ENCODE data around the gene HOXD11.

The HOXD11 gene

DNA sequence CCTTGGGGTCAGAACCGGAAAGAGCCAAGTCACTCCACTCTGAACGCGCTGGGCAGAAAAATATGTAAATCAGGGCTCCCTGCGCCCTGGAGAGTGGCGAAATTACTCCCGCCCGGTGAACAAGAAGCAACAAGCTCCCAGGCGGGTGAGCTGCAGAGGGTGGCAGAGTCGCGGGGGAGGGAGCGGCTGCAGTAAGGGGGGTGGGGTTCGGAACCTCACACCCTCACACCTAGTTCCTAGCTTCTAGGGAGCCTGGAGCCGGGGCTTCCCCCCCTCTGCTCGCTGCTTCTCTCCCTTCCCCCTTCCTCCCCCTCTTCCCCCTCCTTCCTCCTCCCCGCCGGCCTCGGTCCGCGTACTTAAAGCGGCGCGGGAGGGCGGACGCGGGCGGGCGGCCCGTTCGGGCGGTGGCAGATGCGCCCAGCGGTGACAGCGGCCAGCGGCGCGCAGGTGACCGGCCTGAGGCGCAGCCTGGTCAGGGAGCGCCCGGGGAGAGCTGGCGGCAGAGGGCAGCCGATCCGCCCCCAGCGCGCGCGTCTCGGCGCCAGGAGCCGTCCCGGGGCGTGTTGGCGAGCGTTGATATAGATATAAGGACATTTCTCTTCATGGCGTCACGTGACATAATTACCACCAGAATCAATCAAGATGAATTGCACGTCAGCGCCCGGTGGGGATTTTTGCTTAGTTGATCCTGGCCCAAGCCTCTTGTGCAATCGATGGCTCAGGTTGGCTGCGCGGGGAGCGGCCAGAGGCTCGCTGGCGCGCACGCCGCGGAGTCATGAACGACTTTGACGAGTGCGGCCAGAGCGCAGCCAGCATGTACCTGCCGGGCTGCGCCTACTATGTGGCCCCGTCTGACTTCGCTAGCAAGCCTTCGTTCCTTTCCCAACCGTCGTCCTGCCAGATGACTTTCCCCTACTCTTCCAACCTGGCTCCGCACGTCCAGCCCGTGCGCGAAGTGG lies at the start of gene HOXD11:
TSS of gene HOXD11 (plus strand) at position 700 of the 959 bp plus-strand sequence. CDS start at position 776, 76 bp downstream.
- DNase-seq (ENCODE audit: low read depth in 2 of 2): no peak

DNA sequence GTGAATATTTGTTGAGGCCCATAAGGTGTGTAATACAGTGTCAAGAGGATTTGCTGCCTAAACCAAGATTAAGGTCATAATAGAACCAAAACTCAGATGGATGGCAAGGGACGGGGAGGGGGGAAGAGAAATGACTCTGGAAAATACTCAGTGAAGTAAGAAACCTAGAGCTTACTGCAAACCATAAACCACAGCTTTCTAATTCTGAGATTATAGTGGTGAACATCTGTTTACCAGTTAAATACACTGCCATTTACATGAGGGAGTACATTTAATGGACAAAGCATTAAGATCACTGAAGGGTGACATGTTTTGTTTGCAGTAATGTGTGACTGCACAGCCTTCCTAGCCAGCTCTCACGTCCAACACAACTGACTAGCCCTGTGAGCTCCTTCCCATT lies 43.1 kb upstream of the HOXD11 start:
- DNase-seq (ENCODE audit: low read depth in 2 of 2): no peak

GRCh38 chr2:176066645-176067588 lies 40.2 kb upstream of the HOXD11 start:
- no peak for DNase-seq (ENCODE audit: low read depth in 2 of 2)

GRCh38 chr2:176067589-176068418 lies 39.3 kb upstream of the HOXD11 start:
- no peak for DNase-seq (ENCODE audit: low read depth in 2 of 2)

DNA sequence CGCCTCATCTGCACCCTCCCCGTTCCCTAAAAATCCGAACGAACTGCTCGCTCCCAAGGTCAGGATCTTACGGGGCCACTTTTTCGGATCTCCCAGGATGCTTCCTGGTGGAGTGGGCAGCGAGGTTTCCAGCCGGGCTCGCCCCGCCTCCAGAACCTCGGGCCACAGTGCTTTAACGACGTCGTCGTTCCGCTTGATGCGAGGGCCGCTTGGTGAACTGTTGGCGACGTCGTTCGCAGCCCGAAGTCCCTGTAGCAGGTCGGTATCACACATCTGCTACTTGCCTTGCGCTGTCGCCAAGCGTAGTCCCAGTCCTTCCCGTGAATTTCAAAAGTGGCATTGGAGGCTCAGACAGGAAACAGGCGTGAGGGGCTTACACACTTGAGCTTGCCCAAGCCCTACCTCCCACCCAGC lies 38.7 kb upstream of the HOXD11 start:
- DNase-seq (ENCODE audit: low read depth in 2 of 2): no peak

- no peak for DNase-seq (ENCODE audit: low read depth in 2 of 2)
Observed at GRCh38 chr2:176071330-176072291, 35.5 kb upstream of the HOXD11 start.

DNA sequence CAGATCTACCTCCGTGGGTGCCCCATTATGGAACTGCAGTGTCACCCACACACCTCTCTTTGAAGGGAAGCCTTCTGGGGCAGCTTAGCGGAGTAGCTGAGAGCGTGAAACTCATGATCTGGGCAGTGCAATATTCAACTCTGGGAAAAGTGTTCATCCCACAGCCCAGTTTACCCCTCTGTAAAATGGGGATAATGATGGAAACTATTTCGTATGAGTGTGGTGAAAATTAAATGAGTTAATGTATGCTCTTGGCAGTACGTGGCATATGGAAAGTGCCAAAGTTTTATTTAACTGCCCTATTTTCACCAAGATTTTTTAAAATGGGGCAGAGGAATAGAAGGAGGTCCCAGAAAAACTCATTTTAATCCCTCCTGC lies 34.8 kb upstream of the HOXD11 start:
- DNase-seq (ENCODE audit: low read depth in 2 of 2): no peak

- no peak for DNase-seq (ENCODE audit: low read depth in 2 of 2)
Observed at GRCh38 chr2:176072951-176073904, 33.9 kb upstream of the HOXD11 start.

DNA sequence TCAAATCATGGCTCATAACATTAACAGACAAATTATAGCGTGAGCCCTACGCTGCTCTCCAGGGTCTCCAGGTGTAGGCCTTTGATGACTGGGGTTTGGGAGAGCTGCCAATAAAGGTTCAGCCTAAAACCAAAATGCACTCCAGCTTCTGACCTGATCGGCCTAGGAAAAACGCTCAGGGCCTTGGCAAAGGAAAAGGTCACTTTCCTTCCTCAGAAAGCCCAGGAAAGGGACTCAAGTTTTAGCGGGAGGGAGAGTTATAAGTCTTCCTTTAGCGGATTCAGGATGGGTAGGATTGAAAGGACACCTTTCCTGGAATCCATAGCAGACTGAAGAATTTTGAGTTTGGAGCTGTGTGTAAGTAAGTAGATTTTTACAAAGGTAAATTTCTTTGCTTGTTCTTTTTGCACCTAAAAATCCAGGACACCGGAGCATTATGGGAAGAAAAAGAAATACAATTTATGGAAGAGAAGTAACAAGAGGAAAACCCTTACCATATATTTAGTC lies 32.1 kb upstream of the HOXD11 start:
- no peak for DNase-seq (ENCODE audit: low read depth in 2 of 2)

DNA sequence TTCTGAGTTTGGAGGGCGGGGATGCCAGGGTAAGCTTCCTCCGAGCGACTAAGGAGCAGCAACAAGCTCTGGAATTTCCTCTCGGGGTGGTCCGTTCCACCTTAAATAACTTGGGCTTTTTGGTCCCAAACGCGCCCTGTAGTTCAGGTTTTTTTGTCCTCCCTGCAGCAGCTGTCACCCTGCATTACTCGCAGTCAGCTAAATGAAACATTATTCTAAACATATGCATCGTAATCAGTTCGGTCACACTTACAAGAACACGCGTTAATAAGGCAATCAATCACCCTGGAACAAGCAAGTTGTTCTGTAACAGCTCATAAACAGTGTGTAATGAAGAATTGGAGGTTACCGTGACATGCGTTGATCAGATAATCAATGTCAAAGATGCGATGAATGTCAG lies 31.6 kb upstream of the HOXD11 start:
- DNase-seq (ENCODE audit: low read depth in 2 of 2): no peak

GRCh38 chr2:176076063-176076462 lies 31.0 kb upstream of the HOXD11 start:
- no peak for DNase-seq (ENCODE audit: low read depth in 2 of 2)

GRCh38 chr2:176076796-176077195 lies 30.3 kb upstream of the HOXD11 start:
- DNase-seq (ENCODE audit: low read depth in 2 of 2): no peak

GRCh38 chr2:176078541-176079284 lies 28.4 kb upstream of the HOXD11 start:
- DNase-seq (ENCODE audit: low read depth in 2 of 2): no peak

DNA sequence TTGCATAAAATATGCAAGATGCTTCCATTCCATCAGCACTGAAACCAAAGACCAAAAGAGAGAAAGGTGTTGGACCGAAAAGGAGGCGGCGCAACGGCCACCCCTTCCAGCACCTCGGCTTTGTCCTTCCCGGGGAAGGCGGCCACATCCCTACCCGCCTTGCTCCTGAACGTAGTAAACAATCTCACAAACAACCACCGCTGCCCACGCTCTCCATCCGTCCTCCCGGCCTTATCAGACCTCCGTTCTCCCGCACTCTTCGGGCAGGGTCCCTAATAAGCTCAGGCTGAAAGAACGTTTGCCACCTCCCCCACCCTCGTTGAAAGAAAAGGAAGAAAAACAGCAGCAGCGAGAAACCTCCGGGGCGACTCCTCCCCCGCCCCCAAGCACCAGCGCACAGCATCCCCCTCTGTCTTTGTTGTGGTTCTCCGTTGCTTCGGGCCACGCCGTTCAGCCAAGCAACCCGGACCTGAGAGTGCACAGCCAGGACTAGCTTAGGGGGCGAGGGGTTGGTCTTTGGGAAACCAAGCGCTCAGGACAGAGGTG lies 27.7 kb upstream of the HOXD11 start:
- DNase-seq (ENCODE audit: low read depth in 2 of 2): no peak

GRCh38 chr2:176079831-176080539 lies 27.1 kb upstream of the HOXD11 start:
- DNase-seq (ENCODE audit: low read depth in 2 of 2): peak in 1 of 2 donors; percentile 14

GRCh38 chr2:176080540-176081375 lies 26.3 kb upstream of the HOXD11 start:
- DNase-seq (ENCODE audit: low read depth in 2 of 2): no peak
